ENCODE measurements around the gene MTSS2.
A peak's percentile ranks its signal among the peaks of the same experiment; 100 is the strongest.

MTSS2 gene

GRCh38 chr16:70715055-70715858 is 29.4 kb upstream of the MTSS2 start:
- DNase-seq (ENCODE audit: low read depth), result peak; percentile 93

DNA sequence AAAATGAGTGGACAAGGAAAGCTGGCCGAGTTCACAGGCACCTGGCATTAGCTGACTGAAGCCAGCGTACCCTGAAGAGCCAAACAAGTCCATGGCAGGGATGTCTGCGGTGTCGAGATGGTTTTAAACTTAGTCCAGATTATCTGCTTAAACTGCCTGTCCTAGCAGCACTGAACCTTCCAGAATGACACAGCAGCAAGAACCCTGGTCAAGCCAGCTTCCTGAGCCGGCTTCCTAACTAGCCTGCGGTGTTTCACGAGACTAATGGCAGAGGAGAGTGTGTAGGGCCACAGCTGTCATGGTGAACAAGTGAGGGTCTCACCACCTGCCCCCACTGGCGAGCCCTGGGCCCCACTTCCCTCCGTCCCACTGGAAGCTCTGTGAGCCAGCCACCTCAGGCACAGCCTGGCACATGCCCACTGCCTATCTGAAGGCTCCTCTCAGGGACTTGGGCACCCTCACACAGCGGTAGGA is 28.8 kb upstream of the MTSS2 start:
- no peak for DNase-seq (ENCODE audit: low read depth)

DNA sequence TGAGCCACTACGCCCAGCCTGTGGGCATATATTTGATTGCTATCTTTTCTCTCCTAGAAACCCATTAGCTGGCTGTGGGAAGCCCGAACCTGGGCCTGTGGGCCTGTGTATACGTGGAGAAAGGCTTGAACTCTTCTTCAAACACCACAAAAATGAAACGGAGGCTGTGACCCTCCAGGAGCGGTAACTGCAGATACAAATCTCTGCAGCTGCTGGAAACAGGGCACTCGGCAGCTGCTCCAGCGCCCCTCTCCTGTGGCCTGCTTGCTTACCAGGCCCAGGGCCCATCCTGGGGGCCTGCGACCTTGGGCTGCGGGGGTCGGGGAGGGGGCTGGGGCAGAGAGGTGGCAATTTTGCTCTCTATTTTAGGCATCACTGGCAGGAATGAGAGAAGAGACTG is 28.0 kb upstream of the MTSS2 start:
- DNase-seq (ENCODE audit: low read depth), result no peak

DNA sequence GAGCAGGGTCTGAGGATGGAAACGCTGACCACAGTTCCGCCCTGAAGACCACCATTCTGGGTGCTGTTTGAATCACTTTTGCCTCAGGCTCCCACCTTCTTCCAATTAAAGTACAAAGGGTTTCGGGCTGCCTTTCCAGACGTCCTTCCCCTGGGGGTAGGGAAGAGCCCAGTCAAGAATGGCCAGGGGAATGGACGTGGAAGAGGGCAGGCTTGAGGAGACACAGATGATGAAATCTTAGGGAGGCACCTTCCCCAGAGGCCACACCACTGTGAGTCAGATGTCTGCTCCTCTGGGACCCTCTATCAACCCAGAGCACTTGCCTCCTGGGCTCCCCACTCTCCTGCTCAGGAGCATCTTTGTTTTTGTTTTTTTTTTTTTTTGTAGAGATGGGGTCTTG is 27.5 kb upstream of the MTSS2 start:
- no peak for DNase-seq (ENCODE audit: low read depth)

DNA sequence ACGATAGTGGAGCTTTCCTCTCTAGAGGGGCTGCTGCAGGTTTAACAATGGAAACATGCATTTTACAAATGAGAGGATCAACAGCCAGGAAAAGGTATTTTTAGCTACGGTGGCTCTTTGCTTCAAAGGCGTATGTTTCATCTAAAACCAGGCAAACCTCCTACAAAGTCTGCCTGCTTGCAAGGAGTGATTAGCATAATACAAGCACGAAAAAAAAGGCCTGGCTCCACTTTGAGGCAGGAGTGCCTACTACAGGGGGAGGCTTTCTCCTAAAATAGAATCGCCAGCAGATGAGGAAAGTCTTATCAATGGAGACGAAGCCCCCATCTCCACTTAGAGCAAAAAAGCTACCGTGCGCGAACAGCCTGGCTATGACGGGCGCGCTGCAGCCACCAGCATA is 27.1 kb upstream of the MTSS2 start:
- no peak for DNase-seq (ENCODE audit: low read depth)

- no peak for DNase-seq (ENCODE audit: low read depth)
Observed at GRCh38 chr16:70712359-70712758, 26.5 kb upstream of the MTSS2 start.

GRCh38 chr16:70711211-70712031 is 25.6 kb upstream of the MTSS2 start:
- DNase-seq (ENCODE audit: low read depth), result no peak

DNA sequence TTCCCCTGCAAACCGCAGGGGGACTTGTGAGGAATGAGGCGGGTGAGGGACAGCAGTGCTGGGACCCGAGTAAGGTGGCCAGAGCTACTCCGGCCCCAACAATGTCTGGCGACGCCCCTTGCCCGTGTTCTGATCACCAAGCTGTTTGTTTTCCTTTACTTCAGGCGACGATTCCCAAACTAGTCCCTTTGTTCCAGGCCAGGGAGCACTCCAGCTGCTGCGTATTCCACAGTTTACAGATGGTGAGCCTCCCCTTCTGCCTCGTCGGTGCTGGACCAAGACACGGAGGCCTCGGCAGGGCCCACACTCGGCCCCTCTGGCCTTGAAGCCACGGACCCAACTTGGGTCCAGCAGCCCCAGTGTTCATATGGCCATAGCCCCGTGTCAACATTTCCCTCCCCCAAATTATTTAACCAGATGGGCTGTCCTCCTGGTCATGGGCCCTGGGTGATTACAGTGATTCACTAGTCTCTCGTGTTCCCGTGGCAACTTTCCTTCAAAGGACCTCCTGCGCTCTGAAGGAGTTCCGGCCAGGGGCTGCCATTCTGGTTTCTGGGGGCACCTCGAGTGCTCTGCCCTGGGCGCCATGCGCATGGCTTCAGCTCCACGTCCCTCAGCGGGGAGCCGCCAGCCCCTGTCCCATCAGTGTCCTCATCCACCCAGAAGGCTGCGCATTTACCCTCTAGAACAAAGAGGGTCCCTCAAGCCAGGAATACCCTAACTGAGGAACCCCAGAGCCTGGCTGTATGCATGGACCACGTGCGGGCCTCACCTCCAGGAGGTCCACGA is 24.8 kb upstream of the MTSS2 start:
- no peak for DNase-seq (ENCODE audit: low read depth)

GRCh38 chr16:70709942-70710341 is 24.1 kb upstream of the MTSS2 start:
- DNase-seq (ENCODE audit: low read depth), result no peak

DNA sequence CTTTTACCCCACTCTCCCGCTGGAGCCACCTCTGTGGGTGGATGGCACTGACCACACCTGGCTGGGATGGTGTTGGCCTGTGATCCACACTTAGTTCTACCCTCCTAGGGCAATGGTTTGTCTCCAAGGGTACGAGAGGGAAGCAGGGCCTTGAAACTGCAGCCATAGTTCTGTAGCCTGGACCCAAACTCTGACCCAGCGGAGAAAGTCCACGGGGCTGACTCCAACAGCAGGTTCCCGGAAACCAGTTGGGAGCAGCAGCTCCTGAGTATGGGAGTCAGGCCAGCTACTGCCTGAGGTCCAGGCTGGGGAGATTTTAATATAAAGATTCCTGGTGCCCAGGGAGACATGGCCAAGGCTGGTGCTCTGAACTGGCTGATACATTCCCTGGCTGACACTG is 23.6 kb upstream of the MTSS2 start:
- DNase-seq (ENCODE audit: low read depth), result no peak

DNA sequence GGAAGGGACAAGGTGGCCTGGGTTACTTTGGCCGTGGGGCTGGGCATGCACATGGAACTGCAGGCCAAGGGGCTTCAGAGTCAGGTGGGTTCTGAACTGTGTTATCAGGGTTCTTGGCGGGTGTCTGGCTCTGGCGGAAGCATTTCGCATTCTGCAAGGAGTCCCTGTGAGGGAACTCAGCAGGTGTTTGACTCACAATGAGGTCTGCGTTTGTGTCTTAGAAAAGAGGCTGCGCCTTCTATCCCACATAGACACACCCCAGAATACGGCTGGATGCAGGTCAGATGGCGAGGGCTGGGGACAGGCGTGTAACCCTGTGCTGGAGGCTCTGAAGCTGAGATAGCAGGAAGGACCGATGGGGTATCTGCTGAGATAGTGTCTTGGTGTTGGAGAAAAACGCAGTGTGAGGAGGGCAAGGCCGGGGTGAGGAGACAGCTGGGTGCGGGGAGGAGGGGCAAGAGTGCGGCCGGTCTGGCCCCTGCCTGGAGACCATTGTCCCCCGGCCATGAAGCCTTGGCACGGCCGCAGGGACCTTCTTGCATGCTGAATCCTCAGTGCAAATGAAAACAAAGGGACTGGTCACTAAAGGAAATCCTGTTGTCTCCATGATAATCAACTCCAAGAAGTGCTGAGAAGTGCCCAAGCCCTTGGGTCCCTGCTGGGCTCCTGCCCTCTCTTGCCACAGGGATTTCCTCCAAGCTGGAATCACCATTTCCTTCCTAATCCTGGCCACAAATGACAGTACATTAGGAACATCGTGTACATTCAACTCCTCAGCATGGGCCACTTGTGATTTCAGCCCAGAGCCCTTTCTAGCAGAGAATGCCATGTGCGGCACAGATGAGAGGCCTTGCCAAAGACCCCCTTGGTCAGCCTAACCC is 22.8 kb upstream of the MTSS2 start:
- DNase-seq (ENCODE audit: low read depth), result no peak

DNA sequence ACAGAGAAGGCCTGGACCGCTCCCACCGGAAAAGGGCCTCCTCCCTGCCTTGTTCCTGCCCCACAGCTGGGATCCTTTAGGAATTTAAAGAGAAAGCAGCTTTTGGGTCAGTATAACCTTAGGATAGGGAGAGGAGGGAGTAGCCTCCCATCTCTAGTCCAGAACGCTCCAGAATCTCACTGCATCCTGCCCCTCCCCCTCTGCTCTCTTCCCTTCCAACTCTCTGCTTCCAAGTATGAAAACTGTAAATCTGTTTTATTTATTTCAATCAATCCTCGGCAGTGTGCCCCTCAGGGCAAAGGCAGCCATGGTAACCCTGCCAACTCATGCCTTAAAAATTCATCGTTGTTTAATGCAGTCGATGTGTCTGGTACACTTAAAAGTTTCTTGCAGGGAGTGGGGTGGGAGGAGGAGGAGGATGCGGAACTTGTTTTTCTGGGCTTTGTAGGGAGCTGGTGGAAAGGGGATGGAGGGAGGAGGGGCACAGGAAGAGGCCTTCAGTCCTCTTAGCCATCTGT is 21.2 kb upstream of the MTSS2 start:
- peak; percentile 89 for DNase-seq (ENCODE audit: low read depth)

- DNase-seq (ENCODE audit: low read depth), result no peak
Observed at GRCh38 chr16:70705056-70705455, 19.2 kb upstream of the MTSS2 start.

GRCh38 chr16:70704586-70704985 is 18.7 kb upstream of the MTSS2 start:
- no peak for DNase-seq (ENCODE audit: low read depth)

GRCh38 chr16:70703835-70704381 is 18.1 kb upstream of the MTSS2 start:
- DNase-seq (ENCODE audit: low read depth), result no peak

GRCh38 chr16:70703041-70703834 is 17.4 kb upstream of the MTSS2 start:
- peak; percentile 81 for DNase-seq (ENCODE audit: low read depth)

- DNase-seq (ENCODE audit: low read depth), result no peak
Observed at GRCh38 chr16:70702624-70703023, 16.8 kb upstream of the MTSS2 start.

GRCh38 chr16:70701998-70702397 is 16.1 kb upstream of the MTSS2 start:
- DNase-seq (ENCODE audit: low read depth), result no peak

DNA sequence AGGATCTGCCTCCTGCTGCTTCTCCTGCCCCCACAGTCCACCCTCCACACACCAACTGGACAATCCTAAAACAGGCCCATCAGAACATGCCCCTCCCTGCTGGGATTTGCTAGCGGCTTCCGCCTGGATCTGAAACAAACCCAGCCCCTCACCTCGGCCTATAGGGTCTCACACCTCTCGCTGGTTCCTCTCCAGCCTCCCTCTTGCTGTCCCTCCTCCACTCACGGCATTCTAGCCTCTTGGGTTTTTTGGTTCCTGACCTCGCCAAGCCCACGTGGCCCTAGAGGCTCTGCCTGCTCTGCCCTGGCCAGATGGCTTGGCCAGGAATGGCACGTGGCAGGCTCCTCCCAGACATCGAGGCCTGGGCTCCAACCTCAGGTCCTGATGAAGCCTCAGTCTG is 15.7 kb upstream of the MTSS2 start:
- DNase-seq (ENCODE audit: low read depth), result no peak

- DNase-seq (ENCODE audit: low read depth), result no peak
Observed at GRCh38 chr16:70701036-70701435, 15.2 kb upstream of the MTSS2 start.

Measured in fibroblast of the conjunctiva (primary cell).